GM19467 (cell line): ENCODE data around the gene SMAD5.

Source experiments
- ATAC-seq: cut with Tn5 transposase; IDR thresholded peaks from one replicate; pipeline ENCODE4 v1.9.1; 2021; ENCODE audit warnings: mild to moderate bottlenecking, moderate library complexity; ENCODE audit not compliant: unreplicated experiment

The SMAD5 gene

GRCh38 chr5:136114414-136115125, 18.1 kb upstream of the SMAD5 start:
- ATAC-seq: no peak

GRCh38 chr5:136115183-136115865, 17.3 kb upstream of the SMAD5 start:
- ATAC-seq: no peak

- ATAC-seq: no peak
Measured at GRCh38 chr5:136120529-136120928, 12.1 kb upstream of the SMAD5 start.

GRCh38 chr5:136123236-136123768, 9.3 kb upstream of the SMAD5 start:
- no peak for ATAC-seq

- no peak for ATAC-seq
Measured at GRCh38 chr5:136127560-136127959, 5.1 kb upstream of the SMAD5 start.

- ATAC-seq: no peak
Measured at GRCh38 chr5:136128481-136128880, 4.2 kb upstream of the SMAD5 start.

- ATAC-seq: no peak
Measured at GRCh38 chr5:136129445-136129844, 3.2 kb upstream of the SMAD5 start.

- ATAC-seq: no peak
Measured at GRCh38 chr5:136130581-136130980, 2.1 kb upstream of the SMAD5 start.

GRCh38 chr5:136132087-136132486, 558 bp upstream of the SMAD5 start:
- ATAC-seq: no peak

- ATAC-seq: no peak
Measured at GRCh38 chr5:136133222-136133921, 727 bp downstream of the SMAD5 start.

GRCh38 chr5:136133922-136134379, 1.3 kb downstream of the SMAD5 start:
- ATAC-seq: no peak

- no peak for ATAC-seq
Measured at GRCh38 chr5:136134653-136135052, 2.0 kb downstream of the SMAD5 start.

- ATAC-seq: no peak
Measured at GRCh38 chr5:136135536-136135935, 2.9 kb downstream of the SMAD5 start.

GRCh38 chr5:136137497-136138220, 5.0 kb downstream of the SMAD5 start:
- ATAC-seq: no peak

- peak; percentile 81 for ATAC-seq
Measured at GRCh38 chr5:136141561-136141960, 8.9 kb downstream of the SMAD5 start.

- no peak for ATAC-seq
Measured at GRCh38 chr5:136143312-136143711, 10.7 kb downstream of the SMAD5 start.

GRCh38 chr5:136143763-136144162, 11.1 kb downstream of the SMAD5 start:
- no peak for ATAC-seq

- no peak for ATAC-seq
Measured at GRCh38 chr5:136145030-136145429, 12.4 kb downstream of the SMAD5 start.

- ATAC-seq: no peak
Measured at GRCh38 chr5:136146201-136146600, 13.6 kb downstream of the SMAD5 start.

- ATAC-seq: no peak
Measured at GRCh38 chr5:136147632-136148031, 15.0 kb downstream of the SMAD5 start.

GRCh38 chr5:136149891-136150290, 17.2 kb downstream of the SMAD5 start:
- ATAC-seq: no peak
